HEK293 (cell line): ENCODE measurements around the gene ARHGEF7.

Experiments
- KLF16 ChIP-seq: fragments of 450-650 bp; formaldehyde crosslinking; IDR thresholded peaks from 2 replicates; pipeline ENCODE4 v1.5.1; 2017; ENCODE audit warnings: missing biosample characterization, missing genetic modification characterization
- PBX3 ChIP-seq: sonication (generic); formaldehyde crosslinking; IDR thresholded peaks from 2 replicates; pipeline ENCODE4 v1.8.1; 2022; ENCODE audit warnings: mild to moderate bottlenecking, moderate library complexity, missing genetic modification reagents
- SP2 ChIP-seq: fragments of 450-650 bp; formaldehyde crosslinking; IDR thresholded peaks from 2 replicates; pipeline ENCODE4 v1.5.1; 2016; ENCODE audit warnings: missing biosample characterization, missing genetic modification characterization
- TCF7L2 ChIP-seq: IDR thresholded peaks from 2 replicates; pipeline ENCODE4 v1.6.1; 2011; ENCODE audit warnings: low read depth, mild to moderate bottlenecking, inconsistent platforms, low read length, moderate library complexity, borderline replicate concordance
- ZNF18 ChIP-seq: fragments of 450-650 bp; formaldehyde crosslinking; IDR thresholded peaks from 2 replicates; pipeline ENCODE4 v1.5.1; 2016; ENCODE audit warnings: missing biosample characterization, missing genetic modification characterization
- ZNF214 ChIP-seq: fragments of 450-650 bp; formaldehyde crosslinking; IDR thresholded peaks from 2 replicates; pipeline ENCODE4 v1.5.1; 2017; ENCODE audit warnings: missing biosample characterization, mild to moderate bottlenecking, missing genetic modification characterization, borderline replicate concordance
- ZNF558 ChIP-seq: fragments of 450-650 bp; formaldehyde crosslinking; IDR thresholded peaks from 2 replicates; pipeline ENCODE4 v1.5.1; 2016; ENCODE audit warnings: missing biosample characterization, missing genetic modification characterization
- ZSCAN5A ChIP-seq: fragments of 450-650 bp; formaldehyde crosslinking; IDR thresholded peaks from 2 replicates; pipeline ENCODE4 v1.5.1; 2016; ENCODE audit warnings: missing biosample characterization, missing genetic modification characterization
- TF ChIP-seq, protein P1 (sequence below): fragments of 450-650 bp; formaldehyde crosslinking; IDR thresholded peaks from 2 replicates; pipeline ENCODE4 v1.5.1; 2016; ENCODE audit warnings: missing biosample characterization, missing genetic modification characterization
- TF ChIP-seq, protein P2 (sequence below): fragments of 450-650 bp; formaldehyde crosslinking; IDR thresholded peaks from 2 replicates; pipeline ENCODE4 v1.5.1; 2016; ENCODE audit warnings: missing biosample characterization, missing genetic modification characterization, borderline replicate concordance

GRCh38 chr13:111178402-111178801 lies 63.3 kb downstream of the ARHGEF7 start:
- TF ChIP-seq, protein P1, sequence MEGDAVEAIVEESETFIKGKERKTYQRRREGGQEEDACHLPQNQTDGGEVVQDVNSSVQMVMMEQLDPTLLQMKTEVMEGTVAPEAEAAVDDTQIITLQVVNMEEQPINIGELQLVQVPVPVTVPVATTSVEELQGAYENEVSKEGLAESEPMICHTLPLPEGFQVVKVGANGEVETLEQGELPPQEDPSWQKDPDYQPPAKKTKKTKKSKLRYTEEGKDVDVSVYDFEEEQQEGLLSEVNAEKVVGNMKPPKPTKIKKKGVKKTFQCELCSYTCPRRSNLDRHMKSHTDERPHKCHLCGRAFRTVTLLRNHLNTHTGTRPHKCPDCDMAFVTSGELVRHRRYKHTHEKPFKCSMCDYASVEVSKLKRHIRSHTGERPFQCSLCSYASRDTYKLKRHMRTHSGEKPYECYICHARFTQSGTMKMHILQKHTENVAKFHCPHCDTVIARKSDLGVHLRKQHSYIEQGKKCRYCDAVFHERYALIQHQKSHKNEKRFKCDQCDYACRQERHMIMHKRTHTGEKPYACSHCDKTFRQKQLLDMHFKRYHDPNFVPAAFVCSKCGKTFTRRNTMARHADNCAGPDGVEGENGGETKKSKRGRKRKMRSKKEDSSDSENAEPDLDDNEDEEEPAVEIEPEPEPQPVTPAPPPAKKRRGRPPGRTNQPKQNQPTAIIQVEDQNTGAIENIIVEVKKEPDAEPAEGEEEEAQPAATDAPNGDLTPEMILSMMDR (tag by site-specific recombination), result no peak
- no peak for TF ChIP-seq ZSCAN5A (tag by site-specific recombination)
- TF ChIP-seq ZNF214 (tag by site-specific recombination), result no peak
- no peak for TF ChIP-seq KLF16 (tag by site-specific recombination)
- TF ChIP-seq, protein P2, sequence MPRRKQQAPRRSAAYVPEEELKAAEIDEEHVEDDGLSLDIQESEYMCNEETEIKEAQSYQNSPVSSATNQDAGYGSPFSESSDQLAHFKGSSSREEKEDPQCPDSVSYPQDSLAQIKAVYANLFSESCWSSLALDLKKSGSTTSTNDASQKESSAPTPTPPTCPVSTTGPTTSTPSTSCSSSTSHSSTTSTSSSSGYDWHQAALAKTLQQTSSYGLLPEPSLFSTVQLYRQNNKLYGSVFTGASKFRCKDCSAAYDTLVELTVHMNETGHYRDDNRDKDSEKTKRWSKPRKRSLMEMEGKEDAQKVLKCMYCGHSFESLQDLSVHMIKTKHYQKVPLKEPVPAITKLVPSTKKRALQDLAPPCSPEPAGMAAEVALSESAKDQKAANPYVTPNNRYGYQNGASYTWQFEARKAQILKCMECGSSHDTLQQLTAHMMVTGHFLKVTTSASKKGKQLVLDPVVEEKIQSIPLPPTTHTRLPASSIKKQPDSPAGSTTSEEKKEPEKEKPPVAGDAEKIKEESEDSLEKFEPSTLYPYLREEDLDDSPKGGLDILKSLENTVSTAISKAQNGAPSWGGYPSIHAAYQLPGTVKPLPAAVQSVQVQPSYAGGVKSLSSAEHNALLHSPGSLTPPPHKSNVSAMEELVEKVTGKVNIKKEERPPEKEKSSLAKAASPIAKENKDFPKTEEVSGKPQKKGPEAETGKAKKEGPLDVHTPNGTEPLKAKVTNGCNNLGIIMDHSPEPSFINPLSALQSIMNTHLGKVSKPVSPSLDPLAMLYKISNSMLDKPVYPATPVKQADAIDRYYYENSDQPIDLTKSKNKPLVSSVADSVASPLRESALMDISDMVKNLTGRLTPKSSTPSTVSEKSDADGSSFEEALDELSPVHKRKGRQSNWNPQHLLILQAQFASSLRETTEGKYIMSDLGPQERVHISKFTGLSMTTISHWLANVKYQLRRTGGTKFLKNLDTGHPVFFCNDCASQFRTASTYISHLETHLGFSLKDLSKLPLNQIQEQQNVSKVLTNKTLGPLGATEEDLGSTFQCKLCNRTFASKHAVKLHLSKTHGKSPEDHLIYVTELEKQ (tag by site-specific recombination), result no peak
- no peak for TF ChIP-seq ZNF18 (tag by site-specific recombination)
- TF ChIP-seq TCF7L2, result no peak
- no peak for TF ChIP-seq PBX3 (CRISPR knock-in tag)
- TF ChIP-seq ZNF558 (tag by site-specific recombination), result no peak
- TF ChIP-seq SP2, result no peak
